Measurements from ENCODE around the gene MEG3.
"Not testable (repeated sequence)": the region's sequence is repeated elsewhere in the genome, so short reads cannot be mapped to it uniquely, and the experiment has no call there.

Gene MEG3

DNA sequence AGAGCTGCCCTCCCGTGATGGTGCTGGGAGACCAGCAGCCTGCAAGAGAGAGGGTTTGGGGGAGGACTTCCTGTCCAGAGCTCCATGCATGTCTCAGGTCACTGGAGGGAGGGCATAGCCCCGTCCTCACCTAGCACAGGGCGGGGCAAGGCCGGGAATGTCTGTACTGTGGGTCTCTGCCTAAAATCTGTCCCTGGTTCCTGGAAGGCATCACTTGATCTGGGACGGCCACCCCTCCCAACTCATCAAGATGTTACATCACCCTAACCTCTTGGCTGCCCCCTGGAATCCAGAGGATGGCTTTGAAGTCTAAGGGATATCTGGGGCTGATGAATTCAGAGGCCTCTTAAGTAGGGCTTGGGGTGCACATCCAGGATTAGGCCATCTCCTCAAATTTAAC is 37.0 kb upstream of the MEG3 start:
- no peak for DNase-seq (ENCODE audit: low spot score)

DNA sequence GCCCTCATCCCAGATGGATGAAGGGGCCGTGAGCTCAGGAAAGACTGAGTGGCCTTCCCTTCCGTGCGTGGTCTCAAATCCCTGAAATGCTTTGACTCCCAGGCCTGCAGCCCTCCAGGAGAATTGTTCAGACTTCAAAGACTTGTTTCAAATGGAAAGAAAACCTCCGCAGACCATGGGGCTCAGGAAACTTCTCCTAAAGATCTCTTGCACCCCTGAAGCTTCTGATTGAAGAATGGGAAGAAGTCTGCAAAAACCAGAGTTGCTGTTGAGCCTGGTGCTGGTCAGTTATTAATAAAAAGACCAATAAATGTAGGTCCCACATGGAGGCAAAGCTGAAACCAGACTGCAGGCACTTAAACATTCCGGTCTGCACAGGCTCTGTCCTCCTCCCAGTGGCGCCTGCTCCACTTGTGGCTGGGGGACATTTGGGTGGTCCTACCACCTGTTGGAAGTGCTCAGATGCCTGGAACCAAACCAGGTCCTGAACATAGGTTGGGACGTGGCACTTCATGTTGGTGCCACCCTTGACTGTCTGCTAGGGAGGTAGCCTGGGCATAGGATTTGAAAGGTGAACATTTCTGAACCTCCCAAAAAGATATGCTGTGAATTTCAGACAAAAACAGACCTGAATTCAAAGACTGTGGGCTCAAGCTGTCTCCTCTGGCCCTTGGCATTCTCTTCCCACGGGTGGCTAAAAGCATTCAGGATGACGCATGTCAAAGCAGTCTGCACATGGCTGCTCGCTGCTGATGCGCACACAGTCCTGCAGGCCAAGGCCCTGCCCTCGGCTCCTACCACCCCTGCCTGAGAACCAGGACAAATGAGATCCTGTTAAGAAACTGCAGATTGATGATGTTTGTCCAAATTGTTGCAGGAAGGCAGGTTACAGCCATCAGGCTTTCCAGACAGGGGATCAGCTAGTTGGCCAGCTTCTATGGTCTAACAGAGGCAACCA is 36.2 kb upstream of the MEG3 start:
- no peak for DNase-seq (ENCODE audit: low spot score)

DNA sequence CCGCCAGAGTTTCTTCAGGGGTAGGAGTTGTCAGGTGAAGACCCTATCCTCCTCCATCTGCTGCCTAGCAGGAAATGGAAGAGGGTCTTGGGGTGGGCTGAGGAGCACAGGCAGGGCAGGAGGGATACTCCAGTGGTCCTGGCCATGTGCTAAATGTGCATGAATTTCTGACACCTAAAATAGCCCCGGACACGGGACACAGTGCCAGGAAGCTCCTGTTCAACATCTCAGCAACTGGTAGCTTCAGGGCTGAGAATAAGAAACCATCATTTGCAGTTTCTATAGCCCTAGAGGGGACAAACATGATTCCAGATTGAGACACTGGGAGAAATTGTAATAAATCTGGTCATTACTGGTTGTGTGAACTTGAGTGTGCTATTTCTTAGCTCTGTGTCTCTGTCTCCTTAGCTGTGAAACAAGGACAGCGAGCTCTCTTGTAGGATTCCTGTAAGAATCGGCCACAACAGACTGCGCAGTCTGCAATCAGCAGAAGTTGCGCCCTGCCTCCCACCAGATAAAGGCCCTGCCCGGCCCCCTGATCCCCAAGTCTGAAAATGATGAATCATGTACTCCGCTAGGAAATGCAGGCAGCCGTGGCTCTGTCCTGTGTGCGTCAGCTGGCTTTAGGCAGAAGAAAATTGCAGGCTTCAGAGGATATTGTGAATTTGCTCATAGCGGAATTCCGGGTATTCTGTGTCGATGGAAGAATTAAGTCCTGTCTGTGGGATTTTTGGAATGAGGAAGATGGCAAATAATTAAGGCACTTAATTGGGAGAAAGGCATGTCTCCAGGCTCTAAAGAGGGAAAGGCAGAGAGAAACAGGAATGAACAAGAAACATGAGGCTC is 35.2 kb upstream of the MEG3 start:
- DNase-seq (ENCODE audit: low spot score), result no peak

DNA sequence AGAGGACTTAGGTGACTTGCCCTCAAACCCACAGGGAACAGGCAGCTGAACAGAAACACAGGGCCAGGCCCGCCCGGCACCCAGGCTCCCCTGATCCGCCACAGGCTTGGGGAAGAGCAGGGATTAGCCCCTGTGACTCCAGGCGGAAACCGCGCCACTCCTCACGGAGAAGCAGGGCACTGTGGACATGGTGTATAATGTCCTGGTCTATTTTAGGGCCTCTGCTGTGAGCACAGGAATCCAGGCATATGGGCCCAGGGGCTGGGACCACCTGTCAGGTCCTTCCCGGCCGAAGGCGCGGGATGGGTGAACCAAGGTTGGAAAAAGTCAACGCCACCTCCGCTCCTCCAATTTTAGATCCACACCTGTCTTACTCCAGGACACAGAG is 34.6 kb upstream of the MEG3 start:
- no peak for DNase-seq (ENCODE audit: low spot score)

DNA sequence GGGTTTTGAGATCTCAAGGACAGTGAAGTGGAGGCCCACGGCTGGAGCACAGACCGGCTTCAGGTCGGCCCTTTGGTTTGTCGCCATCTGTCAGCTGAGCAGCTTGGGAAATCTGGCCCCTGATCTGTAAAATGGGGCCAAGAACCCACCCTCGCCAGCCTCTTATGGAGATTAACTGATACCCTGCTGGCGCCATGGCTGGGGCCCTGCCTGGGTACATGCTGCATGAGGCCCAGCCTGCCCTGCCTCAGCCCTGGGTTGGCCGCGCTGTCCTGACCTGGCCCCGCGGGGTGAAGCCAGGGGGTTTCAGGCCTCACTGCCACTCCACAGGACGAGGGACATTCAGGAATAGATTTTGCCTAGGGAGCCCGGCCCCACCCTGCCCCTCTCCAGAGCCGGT is 33.9 kb upstream of the MEG3 start:
- no peak for DNase-seq (ENCODE audit: low spot score)

DNA sequence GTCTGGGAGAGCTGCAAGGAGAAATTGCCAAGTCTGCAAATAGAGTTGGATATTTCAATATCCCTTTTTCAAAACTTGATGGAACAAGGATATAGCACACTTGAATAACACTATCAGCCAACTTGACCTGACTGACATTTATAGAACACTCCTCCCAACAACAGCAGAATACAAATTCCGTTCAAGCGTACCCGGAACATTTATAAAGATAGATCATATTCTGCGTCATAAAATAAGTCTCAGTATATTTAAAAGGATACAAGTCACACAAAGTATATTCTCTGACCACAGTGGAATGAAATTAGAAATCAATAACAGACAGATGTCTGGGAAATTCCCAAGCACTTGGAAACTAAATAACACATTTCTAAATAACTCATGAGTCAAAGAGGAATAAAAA is 29.0 kb upstream of the MEG3 start:
- no peak for DNase-seq (ENCODE audit: low spot score)

DNA sequence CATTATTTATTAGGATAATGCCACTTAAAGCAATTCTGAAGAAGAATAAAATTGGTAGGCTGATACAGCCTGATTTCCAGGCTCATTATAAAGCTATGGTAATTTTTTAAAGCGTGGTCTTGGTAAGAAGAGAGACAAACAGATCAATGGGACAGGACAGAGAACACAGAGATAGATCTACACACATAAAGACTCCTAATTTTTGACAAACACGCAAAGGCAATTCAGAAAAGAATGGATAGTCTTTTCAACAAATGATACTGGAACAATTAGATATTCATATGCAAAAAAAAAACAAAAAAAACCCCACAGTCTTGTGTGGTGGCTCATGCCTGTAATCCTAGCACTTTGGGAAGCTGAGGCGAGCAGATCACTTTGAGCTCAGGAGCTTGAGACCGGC is 25.9 kb upstream of the MEG3 start:
- DNase-seq (ENCODE audit: low spot score), result no peak

DNA sequence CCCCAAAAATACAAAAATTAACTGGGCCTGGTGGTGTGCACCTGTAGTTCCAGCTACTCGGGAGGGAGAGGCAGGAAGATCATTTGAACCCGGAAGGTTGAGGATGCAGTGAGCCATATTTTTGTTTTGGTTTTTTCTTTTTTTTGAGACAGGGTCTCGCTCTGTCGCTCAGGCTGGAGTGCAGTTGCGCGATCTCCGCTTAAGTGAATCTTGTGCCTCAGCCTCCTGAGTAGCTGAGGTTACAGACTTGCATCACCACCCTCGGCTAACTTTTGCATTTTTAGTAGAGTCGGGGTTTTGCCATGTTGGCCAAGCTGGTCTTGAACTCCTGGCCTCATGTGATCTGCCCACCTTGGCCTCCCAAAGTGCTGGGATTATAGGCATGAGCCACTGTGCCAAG is 24.5 kb upstream of the MEG3 start:
- DNase-seq (ENCODE audit: low spot score), result not testable (repeated sequence)

DNA sequence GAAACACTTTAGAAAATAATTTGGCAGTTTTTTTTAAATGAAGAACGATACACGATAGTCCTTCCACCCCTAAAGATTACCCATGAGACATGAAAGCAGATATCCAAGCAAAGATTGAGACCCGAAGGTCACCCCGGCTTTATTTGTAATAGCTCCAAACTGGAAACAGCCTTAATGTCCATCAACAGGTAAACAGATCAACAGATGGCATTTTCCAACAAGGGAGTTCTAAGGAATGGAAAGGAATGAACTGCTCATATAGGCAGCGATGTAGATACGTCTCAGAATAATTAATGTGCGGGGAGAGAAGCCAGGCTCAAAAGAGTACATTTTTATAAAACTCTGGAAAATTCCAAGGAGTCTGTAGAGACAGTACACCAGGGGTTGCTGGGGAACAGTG is 23.7 kb upstream of the MEG3 start:
- no peak for DNase-seq (ENCODE audit: low spot score)

DNA sequence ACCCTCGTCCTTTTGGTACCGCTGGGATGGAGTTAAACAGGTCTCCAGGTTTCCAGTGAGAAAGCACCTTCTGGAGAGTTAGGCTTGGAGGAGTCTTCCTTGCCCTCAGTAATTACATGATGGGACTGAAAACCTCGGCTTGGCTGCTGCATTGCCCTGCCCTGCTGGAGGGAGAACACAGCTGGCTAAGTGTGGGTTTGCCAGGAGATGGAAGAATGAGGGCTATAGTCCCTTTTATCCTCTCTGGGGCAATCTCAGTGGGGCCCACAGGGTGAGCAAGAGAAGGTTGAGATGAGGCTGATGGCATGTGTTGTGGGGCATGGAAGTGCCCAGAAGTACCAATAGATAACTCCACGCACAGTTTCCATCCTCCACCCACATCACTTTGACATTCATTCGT is 23.2 kb upstream of the MEG3 start:
- DNase-seq (ENCODE audit: low spot score), result no peak

DNA sequence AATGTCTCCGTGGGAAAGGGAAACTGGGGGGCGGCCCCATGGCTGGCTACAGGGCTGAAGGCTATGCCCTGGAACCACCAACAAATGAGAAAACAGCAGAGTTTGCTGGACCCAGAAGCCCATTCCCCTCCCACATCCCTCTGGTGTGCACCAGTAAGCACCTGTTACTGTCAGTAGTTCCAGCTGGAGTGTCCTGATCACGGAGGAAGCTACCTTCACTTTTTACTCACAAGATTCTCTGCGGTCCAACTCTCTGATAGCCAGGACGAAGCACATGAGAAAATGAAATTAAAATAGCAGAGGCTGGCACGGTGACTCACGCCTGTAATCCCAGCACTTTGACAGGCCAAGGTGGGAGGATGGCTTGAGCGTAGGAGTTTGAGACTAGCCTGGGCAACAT is 22.7 kb upstream of the MEG3 start:
- DNase-seq (ENCODE audit: low spot score), result no peak

DNA sequence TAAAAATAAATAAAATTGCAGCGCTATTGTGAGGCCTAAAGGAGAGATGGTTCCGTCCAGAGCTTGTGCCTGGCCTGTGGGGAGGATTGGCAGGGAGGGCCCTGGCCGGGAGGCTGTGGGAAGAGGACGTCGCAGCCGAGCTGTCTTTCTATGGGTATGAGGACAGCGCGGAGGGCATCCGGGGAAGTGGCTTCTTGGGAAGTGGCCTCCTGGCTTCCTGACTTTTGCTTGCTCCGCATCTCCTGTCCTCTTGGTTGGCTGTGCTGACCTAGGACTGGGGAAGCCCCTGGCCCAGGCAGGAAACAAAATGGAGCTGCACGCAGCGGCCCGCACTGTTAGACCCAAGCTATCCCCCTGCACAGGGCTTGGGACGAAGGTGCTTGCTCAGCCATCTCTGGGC is 22.2 kb upstream of the MEG3 start:
- no peak for DNase-seq (ENCODE audit: low spot score)

DNA sequence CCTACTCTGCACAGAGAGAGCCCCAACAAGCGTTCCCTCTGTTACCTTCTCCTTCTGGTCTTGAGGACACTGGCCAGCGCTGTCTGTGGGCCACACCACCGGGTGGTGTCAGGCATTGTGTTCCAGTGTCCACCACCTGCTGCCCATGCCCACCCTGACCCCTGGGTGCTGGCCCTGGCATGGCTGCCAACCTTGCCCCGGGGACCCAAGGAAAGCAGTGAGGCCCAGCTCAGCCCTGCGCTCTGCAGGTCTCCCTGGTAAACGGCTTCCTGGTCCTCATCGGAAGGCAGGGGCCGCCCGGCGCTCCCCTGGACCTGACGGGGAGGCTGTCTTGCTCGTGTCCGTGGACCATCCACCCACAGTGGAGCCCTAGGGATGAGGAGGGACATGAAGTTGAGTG is 21.8 kb upstream of the MEG3 start:
- no peak for DNase-seq (ENCODE audit: low spot score)

DNA sequence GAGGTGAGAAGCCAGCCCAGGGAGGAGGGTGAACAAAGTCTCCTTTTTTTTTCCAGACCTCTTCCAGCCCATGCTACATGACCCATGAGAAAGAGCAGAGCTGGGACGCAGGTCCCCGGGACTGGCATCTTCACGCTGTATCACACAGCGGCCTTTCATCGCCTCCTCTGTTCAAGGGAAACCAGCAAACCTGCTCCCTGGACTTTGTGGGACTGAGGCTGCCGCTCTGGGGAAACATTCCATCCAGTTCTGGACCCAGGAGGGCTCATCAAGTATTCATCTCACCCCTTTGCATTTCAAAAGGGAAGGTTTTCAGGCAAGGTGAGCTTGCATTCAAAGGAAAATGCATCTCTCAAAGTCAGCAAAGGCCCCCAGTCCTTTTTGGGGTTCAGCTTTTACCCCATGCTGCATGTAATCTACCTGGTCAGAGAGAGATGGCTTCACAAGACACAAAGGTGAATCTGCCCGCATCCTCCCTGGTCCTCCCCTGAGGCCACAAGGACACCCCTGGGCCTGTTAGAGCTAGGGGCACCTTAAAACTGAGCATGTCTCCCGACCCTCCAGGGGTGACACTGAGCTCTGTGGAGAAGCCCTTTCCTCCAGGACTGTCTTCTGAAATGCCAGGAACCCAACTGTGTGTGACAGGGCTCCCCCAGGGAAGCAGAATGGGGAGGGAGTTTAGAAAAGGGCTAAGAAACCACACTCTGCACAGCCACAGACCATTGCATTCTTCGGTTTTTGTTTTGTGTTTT is 21.2 kb upstream of the MEG3 start:
- no peak for DNase-seq (ENCODE audit: low spot score)

DNA sequence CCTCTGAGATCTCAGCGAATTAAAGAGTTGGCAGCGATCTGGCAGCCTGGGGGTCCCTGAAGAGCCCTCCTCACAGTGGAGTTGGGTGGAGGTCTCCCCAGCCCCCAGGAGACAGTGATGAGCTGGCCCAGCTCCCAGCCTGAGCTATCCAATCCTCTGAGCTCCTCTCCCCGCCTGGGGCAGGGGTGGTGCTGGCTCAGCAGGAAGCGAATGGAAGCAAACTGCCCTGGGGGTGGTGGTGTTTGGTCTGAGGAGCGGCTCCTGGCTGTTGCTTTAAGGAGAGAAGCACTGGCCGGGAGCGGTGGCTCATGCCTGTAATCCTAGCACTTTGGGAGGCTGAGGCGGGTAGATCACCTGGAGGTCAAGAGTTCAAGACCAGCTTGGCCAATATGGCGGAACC is 19.5 kb upstream of the MEG3 start:
- DNase-seq (ENCODE audit: low spot score), result no peak

DNA sequence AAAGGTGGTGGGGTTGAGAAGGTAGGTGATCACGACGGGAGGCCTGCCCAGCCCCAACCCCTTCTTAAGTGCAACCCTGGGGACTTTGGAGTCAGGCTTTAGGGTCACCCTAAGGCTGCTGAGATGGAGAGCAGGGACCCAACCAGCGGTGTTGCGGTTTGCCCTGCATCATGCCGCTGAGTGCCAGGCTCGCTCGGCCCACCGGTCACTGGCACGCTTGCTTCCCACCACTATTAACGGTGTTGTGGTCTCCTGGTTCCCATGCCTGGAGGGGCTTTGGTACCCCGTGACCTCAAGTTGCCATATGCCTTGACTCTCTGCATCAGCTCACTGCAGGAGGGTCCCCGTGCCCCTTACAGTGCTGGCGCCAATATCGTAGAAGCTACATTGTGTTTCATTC is 18.4 kb upstream of the MEG3 start:
- DNase-seq (ENCODE audit: low spot score), result no peak

DNA sequence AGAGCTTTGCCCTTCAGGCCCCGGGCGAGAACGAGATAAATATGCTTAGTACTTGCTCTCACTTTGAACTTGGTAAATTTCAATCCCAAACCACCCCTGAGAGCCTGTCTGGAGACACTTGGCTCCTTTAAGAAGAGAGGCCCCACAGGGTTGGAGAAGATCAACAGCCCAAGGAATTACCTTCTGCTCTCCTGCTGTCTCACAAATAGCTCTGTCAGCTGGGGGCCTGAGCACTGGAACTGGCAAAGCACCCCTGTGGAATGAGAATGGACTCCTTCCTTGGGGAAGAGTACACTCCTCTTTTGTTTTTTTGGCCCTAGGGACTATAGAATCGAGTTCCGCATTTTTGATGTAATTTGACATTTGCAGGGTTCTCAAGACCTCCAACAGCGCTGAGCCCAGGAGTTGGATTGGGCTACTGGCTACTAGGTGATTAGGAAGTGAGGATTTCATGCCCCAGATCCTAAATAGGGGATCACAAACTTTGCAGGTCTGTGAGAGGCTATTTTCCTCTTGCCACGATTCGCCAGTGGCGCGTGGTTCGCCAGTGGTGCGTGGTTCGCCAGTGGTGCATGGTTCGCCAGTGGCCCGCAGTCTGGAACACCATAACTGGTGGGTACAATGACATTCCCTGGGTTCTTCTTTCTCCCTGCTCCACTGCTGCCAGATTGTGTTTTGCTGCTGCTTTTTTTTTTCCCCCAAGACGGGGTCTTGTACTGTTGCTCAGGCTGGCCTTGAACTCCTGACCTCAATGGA is 17.8 kb upstream of the MEG3 start:
- DNase-seq (ENCODE audit: low spot score), result no peak

DNA sequence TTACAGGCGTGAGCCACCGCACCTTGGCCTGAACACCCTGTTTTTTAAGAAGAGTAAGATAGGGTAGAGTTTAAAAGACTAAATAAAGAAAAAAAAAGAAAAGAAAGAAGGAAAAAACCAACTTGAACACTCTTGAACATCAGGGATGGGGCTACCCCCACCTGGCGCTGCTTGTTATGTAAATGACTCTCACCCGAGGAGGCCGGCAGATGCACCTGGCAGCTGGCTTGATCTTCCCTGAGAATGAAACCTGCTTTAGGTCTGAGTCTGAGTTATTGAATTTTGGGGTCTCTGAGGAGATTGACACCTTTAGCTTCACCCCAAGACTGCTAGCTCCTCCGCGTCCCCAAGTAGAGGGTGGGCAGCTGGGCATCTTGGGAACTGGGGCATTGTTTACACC is 15.5 kb upstream of the MEG3 start:
- DNase-seq (ENCODE audit: low spot score), result no peak

DNA sequence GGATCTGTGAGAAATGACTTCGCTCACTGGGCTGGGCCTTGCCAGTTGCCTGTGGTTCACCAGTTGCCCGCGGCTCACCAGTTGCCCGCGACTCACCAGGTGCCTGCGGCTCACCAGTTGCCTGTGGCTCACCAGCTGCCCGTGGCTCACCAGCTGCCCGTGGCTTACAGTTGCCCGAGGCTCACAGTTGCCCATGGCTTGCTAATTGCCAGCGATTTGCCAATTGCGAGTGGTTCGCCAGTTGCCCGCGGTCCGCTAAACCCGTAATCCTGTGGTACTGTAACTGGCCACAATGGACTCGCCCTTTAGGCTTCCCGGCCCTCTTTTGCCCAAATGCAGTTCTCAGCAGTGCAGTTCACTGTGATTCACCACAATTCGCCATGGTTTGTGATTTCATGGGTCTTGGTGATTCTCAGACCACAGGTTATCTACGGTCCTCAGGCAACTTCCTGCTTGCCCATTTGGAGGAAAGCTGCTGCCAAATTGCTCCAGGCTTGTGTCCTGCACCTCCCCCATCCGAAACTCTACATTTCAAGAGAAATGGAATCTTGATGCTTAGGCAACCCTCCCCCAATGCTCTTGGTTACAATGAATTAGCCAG is 15.0 kb upstream of the MEG3 start:
- peak; percentile 25 for DNase-seq (ENCODE audit: low spot score)

DNA sequence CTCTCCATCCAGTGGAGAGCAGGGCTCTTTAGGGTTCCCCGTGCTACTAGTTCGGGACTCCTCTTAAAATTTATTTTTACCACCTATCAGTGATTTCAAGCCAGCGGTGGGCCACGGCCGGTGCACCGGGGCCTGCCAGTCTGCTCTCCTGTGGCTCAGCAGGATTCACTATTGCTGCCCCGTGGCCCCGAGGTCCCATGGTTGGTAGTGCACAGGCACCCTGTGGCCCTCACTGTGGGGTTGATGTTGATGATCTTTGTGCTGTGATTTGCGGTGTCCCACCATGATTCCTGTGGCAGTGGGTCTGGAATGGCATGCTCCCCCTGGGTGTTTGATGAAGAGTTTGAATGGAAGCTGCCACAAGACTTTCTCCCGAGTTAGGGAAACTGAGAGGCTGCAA is 12.6 kb upstream of the MEG3 start:
- DNase-seq (ENCODE audit: low spot score), result no peak

DNA sequence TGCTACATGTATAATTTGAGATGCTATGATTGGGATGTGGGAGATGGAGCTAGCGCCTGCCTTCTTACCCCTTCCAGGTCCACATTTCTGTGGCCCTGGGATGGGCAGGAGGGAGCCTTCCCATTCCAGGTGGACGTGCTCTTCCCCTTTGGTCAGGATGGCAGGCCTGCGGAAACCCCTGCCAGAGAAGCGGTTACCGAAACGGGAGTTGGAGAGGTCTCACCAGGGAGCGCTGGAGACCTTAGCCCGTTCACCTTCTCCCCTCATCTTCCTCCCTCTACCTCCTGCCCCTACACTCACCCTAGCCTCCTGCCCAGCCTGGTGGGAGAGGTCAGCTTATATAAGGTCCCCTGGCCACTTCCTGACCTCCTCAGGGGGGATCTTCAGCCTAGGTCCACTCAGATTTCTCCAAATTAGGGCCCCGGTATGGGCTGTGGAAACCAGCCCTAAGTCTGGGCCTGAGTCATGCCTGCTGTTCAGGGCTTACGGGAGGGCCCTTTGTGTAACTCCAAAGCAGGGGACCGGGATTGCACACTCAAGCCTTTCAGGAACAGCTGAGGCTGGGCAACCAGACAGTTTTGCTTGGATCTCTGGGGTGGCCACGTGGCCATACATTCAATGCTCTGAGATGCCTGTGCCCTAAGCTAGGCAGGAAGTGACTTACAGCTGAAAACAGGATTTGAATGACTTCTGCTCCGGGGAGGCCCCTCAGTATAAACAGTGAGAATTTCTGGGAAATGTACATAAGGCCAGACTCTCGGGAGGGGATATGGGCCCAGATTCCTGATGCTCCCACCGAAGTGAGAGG is 10.2 kb upstream of the MEG3 start:
- DNase-seq (ENCODE audit: low spot score), result no peak

Measured in SW480 (cell line).